ENCODE measurements around the gene NDUFA13. TPM values are rescaled to one million over a fixed set of nuclear protein-coding genes. Genes with fewer than 3 reads are reported as not detected.
"Not testable (repeated sequence)": the region's sequence is repeated elsewhere in the genome, so short reads cannot be mapped to it uniquely, and the experiment has no call there.

NDUFA13 gene
- 100 to 1,000 TPM; 226 to 324 (median 271) TPM for polyA plus RNA-seq (ENCODE audit: low read depth in 6 of 6)

- H3K27me3 Mint-ChIP-seq: no peaks in the 10 kb centered on the region
- peak within 1 kb of the TSS; percentile 91 to 98 (median 96) for H3K4me3 Mint-ChIP-seq
- H3K4me1 Mint-ChIP-seq: peaks cover 18 to 39% (median 18%) of the 10 kb centered on the region in 3 donors
- peak; percentile 96 to 97 for ATAC-seq (ENCODE audit: low read depth in 2 of 2)
- peak within 1 kb of the TSS; percentile 91 to 96 (median 95) for H3K27ac Mint-ChIP-seq
- peaks cover 0 to 3% of the 10 kb centered on the region in 2 donors for H3K36me3 Mint-ChIP-seq
- H3K9me3 Mint-ChIP-seq: no peaks in the 10 kb centered on the region
- DNase-seq: peak; percentile 92
Measured at GRCh38 chr19:19515642-19516519, at the start of gene NDUFA13. NDUFA13 (plus strand) TSS chr19:19516225; CDS start chr19:19516239, 14 bp downstream.

- Mint-ChIP-seq H3K4me3 (peak overlapping the region in 1 of 8 donors; percentile 35), H3K27me3 (no peaks in the 10 kb centered on the region), H3K36me3 (peaks cover 27 to 39% of the 10 kb centered on the region in 2 donors), H3K4me1 (peaks cover 39 to 44% (median 43%) of the 10 kb centered on the region in 3 donors), H3K9me3 (peaks cover 0 to 32% (median 19%) of the 10 kb centered on the region in 7 donors), H3K27ac (peak overlapping the region in 2 of 6 donors; percentile 49 to 57)
- DNase-seq (no peak), ATAC-seq (ENCODE audit: low read depth in 2 of 2) (no peak)
Measured at GRCh38 chr19:19468424-19469050, 47.5 kb upstream of the NDUFA13 start.

- H3K4me3 Mint-ChIP-seq: peak overlapping the region in 6 of 8 donors; percentile 3 to 73 (median 30)
Measured at GRCh38 chr19:19470579-19470978, 45.4 kb upstream of the NDUFA13 start.

GRCh38 chr19:19471682-19472081, 44.3 kb upstream of the NDUFA13 start:
- peaks cover 18 to 21% of the 10 kb centered on the region in 2 donors for H3K36me3 Mint-ChIP-seq
- H3K27me3 Mint-ChIP-seq: no peaks in the 10 kb centered on the region
- ATAC-seq (ENCODE audit: low read depth in 2 of 2): peak; percentile 69 to 70
- H3K4me3 Mint-ChIP-seq: peak overlapping the region in 7 of 8 donors; percentile 11 to 87 (median 66)
- peak overlapping the region in 5 of 6 donors; percentile 49 to 91 (median 76) for H3K27ac Mint-ChIP-seq
- H3K9me3 Mint-ChIP-seq: peaks cover 0 to 28% (median 19%) of the 10 kb centered on the region in 7 donors
- DNase-seq: no peak
- H3K4me1 Mint-ChIP-seq: peaks cover 42 to 53% (median 45%) of the 10 kb centered on the region in 3 donors

More at GRCh38 chr19:19470579-19470978, 45.4 kb upstream of the NDUFA13 start:
- no peaks in the 10 kb centered on the region for H3K27me3 Mint-ChIP-seq
- H3K27ac Mint-ChIP-seq: peak overlapping the region in 4 of 6 donors; percentile 60 to 88 (median 80)
- H3K4me1 Mint-ChIP-seq: peaks cover 34 to 47% (median 41%) of the 10 kb centered on the region in 3 donors
- H3K36me3 Mint-ChIP-seq: peaks cover 27 to 32% of the 10 kb centered on the region in 2 donors
- ATAC-seq (ENCODE audit: low read depth in 2 of 2) (no peak), DNase-seq (no peak)
- H3K9me3 Mint-ChIP-seq: peaks cover 0 to 32% (median 19%) of the 10 kb centered on the region in 7 donors

- H3K36me3 Mint-ChIP-seq: peaks cover 16 to 17% of the 10 kb centered on the region in 2 donors
- H3K4me1 Mint-ChIP-seq: peaks cover 42 to 57% (median 49%) of the 10 kb centered on the region in 3 donors
- ATAC-seq (ENCODE audit: low read depth in 2 of 2): peak; percentile 11 to 46
- peaks cover 0 to 24% (median 17%) of the 10 kb centered on the region in 7 donors for H3K9me3 Mint-ChIP-seq
- not testable (repeated sequence) for DNase-seq, H3K27me3 Mint-ChIP-seq
- H3K4me3 Mint-ChIP-seq: peak overlapping the region; percentile 11 to 87 (median 64)
- peak overlapping the region in 5 of 6 donors; percentile 76 to 91 (median 79) for H3K27ac Mint-ChIP-seq
Measured at GRCh38 chr19:19472106-19472505, 43.9 kb upstream of the NDUFA13 start.

- peaks cover 52 to 63% (median 62%) of the 10 kb centered on the region in 3 donors for H3K4me1 Mint-ChIP-seq
- peak overlapping the region in 1 of 8 donors; percentile 64 for H3K4me3 Mint-ChIP-seq
- H3K27ac Mint-ChIP-seq: peak overlapping the region in 4 of 6 donors; percentile 34 to 82 (median 60)
- no peak for ATAC-seq (ENCODE audit: low read depth in 2 of 2)
- H3K9me3 Mint-ChIP-seq: peaks cover 0 to 3% (median 0%) of the 10 kb centered on the region in 7 donors
- no peak for DNase-seq
- no peaks in the 10 kb centered on the region for H3K27me3 Mint-ChIP-seq
- H3K36me3 Mint-ChIP-seq: no peaks in the 10 kb centered on the region
Measured at GRCh38 chr19:19475015-19475765, 40.8 kb upstream of the NDUFA13 start.

- DNase-seq (no peak), ATAC-seq (ENCODE audit: low read depth in 2 of 2) (no peak)
- Mint-ChIP-seq H3K36me3 (no peaks in the 10 kb centered on the region), H3K27me3 (no peaks in the 10 kb centered on the region), H3K9me3 (no peaks in the 10 kb centered on the region), H3K4me3 (peak overlapping the region in 1 of 8 donors; percentile 64), H3K4me1 (peaks cover 45 to 55% (median 54%) of the 10 kb centered on the region in 3 donors), H3K27ac (peak overlapping the region in 5 of 6 donors; percentile 53 to 95 (median 82))
Measured at GRCh38 chr19:19475849-19476828, 39.9 kb upstream of the NDUFA13 start.

- Mint-ChIP-seq H3K36me3 (no peaks in the 10 kb centered on the region), H3K27me3 (no peaks in the 10 kb centered on the region), H3K4me1 (peaks cover 30 to 43% (median 38%) of the 10 kb centered on the region in 3 donors), H3K9me3 (no peaks in the 10 kb centered on the region), H3K27ac (peak overlapping the region in 4 of 6 donors; percentile 47 to 82 (median 68)), H3K4me3 (peak overlapping the region in 1 of 8 donors; percentile 25)
- DNase-seq (no peak), ATAC-seq (ENCODE audit: low read depth in 2 of 2) (no peak)
Measured at GRCh38 chr19:19477705-19478383, 38.2 kb upstream of the NDUFA13 start.

GRCh38 chr19:19480688-19481087, 35.3 kb upstream of the NDUFA13 start:
- peak overlapping the region in 2 of 6 donors; percentile 6 to 77 for H3K27ac Mint-ChIP-seq
- DNase-seq (no peak), ATAC-seq (ENCODE audit: low read depth in 2 of 2) (no peak)
- H3K9me3 Mint-ChIP-seq: no peaks in the 10 kb centered on the region
- peaks cover 26 to 58% (median 43%) of the 10 kb centered on the region in 3 donors for H3K4me1 Mint-ChIP-seq
- no peaks in the 10 kb centered on the region for H3K27me3 Mint-ChIP-seq
- no peak overlapping the region for H3K4me3 Mint-ChIP-seq
- H3K36me3 Mint-ChIP-seq: no peaks in the 10 kb centered on the region

GRCh38 chr19:19482809-19483596, 33.0 kb upstream of the NDUFA13 start:
- no peak for DNase-seq
- no peak for ATAC-seq (ENCODE audit: low read depth in 2 of 2)
- Mint-ChIP-seq H3K4me1 (peaks cover 18 to 52% (median 34%) of the 10 kb centered on the region in 3 donors), H3K4me3 (peak overlapping the region in 1 of 8 donors; percentile 62), H3K36me3 (no peaks in the 10 kb centered on the region), H3K27me3 (no peaks in the 10 kb centered on the region), H3K27ac (peak overlapping the region in 5 of 6 donors; percentile 36 to 91 (median 82)), H3K9me3 (no peaks in the 10 kb centered on the region)
